HG03558 (cell line): ENCODE measurements around the gene NLE1.
"Not testable (repeated sequence)": the region's sequence is repeated elsewhere in the genome, so short reads cannot be mapped to it uniquely, and the experiment has no call there.

Experiments used
- ATAC-seq: cut with Tn5 transposase; IDR thresholded peaks from one replicate; pipeline ENCODE4 v1.9.1; 2021; ENCODE audit warnings: moderate number of reproducible peaks; ENCODE audit not compliant: unreplicated experiment; ENCODE audit errors: extremely low read depth

The NLE1 gene

DNA sequence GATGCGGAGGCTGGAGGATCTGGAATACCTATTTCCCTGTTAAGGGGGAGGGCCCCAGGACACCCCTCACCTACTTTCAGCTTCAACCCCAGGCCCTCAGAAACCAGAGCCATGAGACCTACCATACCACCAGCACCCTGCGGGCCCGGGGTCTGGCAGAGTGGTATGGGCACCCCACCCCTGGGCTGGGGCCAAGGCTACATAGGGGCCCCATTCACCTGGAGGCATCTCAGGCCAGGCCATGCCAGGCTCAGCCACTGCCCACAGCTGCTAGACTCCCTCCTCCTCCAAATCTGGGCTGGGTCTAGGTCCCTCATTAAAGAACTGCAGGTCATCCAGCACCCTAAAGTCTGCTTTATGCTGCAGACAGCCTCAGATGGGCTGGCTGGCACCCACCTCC is 11.7 kb downstream of the NLE1 start:
- no peak for ATAC-seq

DNA sequence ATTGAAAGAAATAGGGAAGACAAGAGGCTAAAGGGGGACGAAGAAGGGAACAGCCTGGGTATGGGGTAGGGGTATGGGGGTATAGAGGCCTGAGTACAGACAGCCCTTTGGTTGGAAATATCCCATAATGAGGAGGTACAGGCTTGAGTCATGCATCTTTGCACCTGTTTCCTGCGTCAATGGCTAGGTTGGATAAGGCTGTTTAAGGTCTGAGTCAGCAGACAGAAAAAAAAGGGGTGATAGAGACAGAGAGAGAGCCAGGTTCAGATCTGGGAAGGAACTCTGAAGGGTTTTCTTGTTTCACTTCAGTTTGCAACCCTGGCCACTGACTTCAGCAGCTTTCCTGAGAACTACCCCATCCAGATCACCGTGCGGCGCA is 12.1 kb downstream of the NLE1 start:
- no peak for ATAC-seq

DNA sequence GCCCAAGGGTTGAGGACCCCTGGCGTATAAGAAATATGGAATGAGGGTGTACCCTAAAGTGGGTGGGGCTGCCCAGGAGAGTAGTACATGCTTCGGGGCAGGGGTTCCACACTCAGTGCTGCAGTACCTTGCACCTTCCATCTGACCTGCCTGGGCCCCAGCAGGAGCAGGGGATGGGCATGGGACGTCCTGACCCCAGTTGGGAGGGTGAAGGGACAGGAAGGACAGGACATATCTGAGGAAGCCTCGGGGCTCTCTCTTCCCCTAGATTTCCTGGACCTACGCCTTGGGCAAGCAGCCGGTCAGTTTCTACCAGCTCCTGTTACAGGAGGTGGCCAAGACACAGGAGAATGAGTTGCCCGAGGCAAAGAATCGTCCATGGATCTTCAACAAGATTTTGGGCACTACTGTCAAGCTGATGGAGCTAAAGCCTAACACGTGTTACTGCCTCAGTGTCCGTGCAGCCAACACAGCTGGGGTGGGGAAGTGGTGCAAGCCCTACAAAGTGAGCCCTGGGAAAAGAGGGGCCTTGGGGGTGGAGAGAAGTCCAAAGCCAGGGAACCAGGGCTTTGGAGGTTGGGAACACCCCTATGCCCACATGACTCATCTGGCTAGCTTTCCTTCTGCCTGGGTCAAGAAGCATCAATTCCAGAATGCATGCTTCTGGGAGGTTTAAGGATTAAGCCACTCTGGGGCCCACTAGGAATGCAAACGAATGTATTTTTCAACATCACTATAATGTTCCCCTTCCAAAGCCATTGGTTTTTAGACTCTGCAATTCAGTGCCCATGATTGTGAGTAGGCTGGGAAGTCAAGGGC is 12.7 kb downstream of the NLE1 start:
- ATAC-seq = no peak

DNA sequence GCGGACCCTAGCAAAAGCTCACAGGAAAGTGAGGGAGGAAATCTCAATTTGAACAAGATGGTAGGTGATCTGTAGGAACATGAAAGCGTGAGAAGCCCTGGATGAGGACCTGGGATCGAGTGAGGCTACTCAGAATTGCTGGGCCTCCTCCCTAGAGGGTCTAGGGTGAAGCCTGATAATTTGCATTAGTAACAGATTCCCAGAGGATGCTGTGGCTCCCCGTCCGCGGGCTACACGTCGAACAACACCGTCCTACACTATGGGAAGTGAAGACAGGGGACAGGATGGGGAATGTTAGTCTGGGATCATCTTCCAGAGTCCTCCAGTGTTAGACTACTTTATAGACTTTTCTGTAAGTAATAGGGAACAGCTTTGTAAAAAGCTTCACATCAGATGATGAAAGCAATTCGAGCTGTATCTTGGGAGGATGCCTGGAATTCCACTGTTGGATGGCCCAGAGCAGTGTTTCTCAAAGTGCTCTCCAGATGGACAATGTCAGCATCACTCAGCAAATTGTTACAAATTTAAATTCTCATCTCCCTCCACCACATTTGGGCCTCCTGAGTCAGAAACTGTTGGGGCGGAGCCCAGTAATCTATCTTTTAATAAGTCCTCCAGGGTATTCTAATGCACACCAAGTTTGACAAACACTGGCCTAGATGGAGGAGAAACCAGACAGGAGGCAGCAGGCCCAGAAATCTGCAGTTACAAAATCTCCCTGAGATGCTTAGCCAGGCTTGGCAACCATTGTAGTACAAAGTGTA is 14.2 kb downstream of the NLE1 start:
- no peak for ATAC-seq

DNA sequence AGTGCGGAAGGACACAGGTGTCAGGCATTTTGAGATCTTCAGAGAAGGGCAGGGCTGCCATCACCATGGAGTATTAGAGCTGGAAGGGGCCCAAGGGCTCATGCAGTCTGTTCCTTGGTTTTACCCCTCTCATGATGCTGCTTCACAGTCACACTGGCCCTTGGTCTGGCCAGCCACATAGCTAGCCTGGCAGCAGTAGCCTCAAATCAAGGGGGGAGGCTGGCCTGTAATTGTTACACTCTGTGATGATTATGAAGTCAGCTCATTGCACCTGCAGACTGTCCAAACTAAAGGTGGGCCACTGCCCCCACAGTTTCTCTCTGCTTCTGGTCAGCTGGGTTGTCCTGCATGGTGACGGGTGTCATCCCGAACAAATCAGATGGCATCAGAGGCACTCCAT is 20.8 kb downstream of the NLE1 start, which contains the start of gene FNDC8:
Gene FNDC8 (plus strand): TSS at position 301 of the 400 bp plus-strand sequence. CDS start 79 bp downstream, at position 380.
- ATAC-seq = no peak

DNA sequence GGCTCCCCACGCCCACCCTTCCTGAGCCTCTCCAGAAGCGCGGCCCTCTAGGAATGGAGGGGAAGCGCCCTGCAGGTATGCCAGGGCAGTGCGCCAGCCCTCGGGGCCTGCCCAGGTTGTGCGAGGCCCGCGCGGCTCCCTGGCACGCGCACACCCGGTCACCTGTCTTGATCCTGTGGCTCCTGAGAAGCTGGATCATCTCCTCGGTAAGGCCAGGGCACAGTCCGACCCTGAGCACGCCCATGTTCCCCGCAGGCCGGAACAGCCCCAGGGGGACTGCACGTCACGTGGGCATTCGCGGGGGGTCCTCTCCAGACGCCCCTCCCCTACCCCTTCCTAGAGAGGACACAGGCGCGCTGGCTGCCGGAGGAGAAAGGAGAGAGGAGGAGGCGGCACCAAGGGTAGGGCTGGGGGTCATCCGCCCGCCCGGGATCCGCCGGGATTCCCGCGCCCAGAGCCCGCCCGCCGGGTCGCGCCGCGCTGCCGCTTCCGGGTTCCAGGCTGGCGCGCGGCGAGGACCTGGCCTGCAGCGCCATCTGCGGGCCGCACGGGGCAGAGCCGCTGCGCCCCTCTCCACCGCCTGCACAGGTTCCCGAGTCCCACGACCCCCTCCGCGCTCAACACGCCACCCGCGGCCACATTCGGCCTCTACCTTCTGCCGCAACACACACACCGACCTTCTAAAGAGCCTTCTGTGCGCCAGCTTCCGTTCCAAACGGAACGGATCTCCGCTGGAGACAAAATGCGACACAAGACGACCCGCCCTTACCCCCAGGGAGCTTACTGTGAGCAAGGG is 22.5 kb downstream of the NLE1 start, which contains the start of gene RAD51D:
Gene RAD51D (minus strand): TSS at position 491 of the 796 bp plus-strand sequence. CDS start 247 bp downstream, at position 244.
- no peak for ATAC-seq

DNA sequence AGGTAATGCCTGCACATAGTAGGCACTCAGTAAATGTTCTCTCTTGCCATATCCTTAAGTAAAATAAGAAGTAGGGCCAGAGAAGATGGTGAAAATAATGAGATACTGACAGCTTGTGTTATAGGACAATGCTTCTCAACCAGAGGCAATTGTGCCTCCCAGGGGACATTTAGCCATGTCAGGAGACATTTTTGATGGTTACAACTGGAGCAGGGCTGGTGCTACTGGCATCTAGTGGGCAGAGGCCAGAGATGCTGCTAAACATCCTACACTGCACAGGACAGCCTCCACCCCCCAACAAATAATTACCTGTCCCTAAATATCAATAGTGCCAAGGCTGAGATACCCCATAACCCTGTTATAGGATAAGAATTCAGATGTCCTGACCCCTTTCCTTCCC is 24.1 kb downstream of the NLE1 start:
- no peak for ATAC-seq

DNA sequence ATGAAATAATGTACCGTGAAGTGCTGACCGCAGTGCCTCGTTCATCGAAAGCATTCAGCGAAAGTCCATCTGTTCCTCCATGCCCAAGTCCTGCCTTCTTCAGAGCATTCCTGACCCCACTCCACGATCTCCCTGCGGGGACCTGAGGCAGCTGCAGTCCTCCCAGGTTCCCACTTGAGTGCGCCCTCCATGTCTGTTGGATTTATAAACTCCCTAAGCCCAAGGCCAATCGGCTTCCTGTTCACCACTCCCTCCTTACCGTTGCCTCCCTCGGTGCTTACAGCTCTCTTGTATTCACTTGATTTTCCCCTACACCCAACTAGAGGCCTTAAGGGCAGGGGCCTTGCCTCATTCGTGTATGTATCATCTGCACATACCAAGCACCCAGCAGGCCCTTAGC is 25.3 kb downstream of the NLE1 start:
- ATAC-seq = no peak

DNA sequence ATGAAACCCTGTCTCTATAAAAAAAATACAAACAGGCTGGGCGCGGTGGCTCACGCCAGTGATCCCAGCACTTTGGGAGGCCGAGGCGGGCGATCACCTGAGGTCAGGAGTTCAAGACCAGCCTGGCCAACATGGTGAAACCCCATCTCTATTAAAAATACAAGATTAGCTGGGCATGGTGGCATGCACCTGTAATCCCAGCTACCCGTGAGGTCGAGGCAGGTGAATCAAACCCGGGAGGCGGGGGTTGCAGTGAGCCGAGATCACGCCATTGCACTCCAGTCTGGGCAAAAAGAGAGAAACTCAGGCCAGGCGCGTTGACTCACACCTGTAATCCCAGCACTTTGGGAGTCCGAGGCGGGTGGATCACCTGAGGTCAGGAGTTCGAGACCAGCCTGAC is 31.3 kb downstream of the NLE1 start:
- not testable (repeated sequence) for ATAC-seq

DNA sequence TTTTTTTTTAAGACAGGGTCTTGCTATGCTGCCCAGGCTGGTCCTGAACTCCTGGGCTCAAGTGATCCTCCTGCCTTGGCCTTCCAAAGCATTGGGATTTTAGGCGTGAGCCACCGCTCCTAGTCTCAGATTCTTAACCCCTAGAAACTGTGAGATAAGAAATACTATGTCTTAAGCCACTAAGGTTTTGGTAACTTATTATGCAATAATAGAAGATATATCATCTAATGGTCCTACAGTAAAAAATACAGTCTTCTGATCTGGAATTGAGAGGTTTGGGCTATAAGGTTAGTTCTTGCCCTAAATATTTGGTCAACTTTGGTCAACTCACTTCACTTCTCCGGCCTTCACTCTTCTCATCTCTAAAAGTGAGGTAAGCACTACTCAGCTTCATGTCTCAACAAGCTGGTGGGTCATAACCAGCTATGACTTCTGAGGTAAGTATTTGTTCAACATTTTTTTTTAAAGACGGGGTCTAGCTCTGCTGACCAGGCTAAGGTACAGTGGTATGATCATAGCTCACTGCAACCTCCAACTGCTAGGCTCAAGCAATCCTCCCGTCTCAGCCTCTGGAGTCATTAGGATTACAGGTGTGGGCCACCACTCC is 37.2 kb downstream of the NLE1 start:
- no peak for ATAC-seq

DNA sequence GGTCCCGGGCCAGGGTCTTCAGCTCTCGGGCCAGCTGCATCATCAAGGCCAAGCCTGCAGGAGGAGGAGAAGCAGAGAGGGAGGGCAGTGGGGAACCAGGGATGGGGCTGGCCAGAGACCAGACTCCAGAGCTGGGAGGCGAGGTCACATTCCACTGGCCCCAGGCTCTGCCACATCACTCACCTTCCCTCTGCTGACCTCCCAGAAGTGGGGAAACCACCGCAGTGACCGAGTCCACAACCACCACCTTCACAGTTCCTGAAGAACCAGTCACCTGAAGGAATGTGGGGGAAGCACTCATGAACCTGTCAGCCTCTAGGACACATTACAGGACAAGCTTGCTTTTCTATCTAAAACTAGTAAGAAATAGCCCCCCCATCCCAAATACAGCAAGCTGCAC is 38.8 kb downstream of the NLE1 start:
- ATAC-seq = no peak

DNA sequence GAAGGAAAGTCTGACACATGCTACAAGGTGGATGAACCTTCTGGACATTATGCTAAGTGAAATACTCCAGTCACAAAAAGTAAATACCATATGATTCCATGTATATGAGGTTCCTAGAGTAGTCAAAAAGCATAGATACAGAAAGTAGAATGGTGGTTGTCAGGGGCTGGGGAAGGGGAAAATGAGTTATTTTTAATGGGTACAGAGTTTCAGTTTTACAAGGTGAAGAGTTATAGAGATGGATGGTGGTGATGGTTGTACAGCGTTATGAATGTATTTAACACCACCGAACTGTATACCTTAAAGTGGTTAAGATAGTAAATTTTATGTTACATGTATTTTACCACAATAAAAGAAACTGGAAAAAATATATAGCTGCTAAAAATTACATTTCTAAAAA is 40.4 kb downstream of the NLE1 start:
- ATAC-seq = no peak

DNA sequence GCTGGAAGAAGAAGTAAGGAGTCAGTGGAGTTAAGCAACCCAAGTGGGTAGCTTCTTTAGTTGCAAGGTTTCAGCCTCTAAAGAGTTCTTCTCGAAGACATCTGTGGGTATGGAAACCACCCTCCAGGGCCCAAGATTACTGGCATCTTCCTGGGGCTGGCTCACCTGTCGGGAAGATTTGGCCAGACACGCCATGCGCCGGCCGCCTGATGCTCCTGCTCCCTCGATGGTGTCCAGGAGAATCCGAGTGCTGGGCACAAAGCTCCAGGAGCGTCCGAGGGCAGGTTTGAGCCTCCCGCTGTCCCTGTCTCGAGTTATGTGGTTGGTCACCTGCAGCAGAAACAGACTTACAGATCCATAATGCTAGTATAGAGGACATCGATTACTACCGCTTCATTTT is 41.1 kb downstream of the NLE1 start:
- ATAC-seq = no peak

DNA sequence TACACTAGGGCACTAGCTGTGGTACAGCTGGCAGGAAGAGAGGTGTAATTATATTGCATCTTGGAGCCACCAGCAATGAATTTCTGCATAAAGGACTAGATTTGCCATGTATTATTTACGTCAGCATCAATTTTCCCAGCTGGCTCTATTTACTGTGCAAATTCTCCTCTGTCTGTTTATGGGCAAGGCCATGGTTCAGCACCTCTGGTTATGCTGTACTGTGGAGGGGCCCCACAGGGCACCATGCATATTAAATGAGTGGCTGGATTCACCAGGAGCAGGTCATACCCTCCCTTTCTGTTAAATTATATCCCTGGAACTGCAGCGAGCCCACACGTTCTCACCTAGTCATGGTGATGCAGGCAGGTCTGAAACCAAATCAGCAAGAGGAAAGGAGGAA is 42.2 kb downstream of the NLE1 start:
- ATAC-seq = no peak

DNA sequence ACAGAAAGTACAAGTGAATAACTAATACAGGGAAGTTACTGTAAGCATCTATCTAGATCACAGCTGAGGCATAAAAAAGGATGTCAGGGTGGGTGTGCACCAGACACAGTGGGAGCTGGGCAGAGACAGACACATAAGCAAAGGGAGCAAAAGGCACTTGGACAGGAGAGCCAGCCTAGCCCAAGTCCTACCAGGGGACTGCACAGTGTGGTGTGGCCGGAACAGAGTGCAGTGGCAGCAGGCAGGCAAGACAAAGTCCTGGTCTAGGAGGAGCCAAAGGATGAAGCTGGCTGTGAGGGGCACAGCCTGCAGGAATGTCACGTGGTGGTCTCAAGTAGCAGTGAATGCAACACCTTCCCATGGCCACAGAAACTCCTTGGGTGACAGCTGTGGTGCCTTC is 44.3 kb downstream of the NLE1 start:
- ATAC-seq = no peak

DNA sequence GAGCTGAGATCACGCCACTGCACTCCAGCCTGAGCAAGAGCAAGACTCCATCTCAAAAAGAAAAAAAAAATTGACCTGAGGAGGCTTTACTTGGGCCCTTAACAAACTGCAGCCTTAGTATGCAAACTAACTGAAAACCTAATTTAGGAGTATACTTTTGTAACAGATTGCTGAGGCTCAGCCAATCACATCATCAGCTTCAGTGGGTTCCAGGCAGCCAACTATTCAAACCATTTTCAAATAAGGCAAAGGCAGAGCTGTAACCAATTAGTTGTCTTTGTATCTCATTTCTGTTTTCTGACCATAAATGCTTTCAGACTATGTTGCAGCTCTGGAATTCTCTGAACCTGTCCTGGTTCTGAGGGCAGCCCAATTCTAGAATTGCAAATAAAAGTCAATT is 46.4 kb downstream of the NLE1 start:
- no peak for ATAC-seq

DNA sequence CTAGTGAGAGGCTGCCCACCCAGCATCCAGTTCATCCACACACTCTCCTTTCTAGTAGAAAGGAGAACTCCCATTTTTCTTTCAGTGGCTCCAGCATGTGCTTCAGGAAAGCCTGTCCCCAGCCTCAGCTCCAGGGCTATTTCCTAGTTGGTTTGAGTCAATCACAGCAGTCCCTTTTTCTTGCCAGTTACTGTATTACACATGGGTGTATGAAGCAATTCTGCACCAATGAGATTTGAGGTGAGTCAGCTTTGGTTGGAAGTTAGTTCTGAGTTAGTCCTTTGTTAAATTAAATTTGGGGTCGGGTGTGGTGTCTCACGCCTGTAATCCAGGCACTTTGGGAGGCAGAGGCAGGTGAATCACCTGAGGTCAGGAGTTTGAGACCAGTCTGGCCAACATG is 47.2 kb downstream of the NLE1 start:
- no peak for ATAC-seq

DNA sequence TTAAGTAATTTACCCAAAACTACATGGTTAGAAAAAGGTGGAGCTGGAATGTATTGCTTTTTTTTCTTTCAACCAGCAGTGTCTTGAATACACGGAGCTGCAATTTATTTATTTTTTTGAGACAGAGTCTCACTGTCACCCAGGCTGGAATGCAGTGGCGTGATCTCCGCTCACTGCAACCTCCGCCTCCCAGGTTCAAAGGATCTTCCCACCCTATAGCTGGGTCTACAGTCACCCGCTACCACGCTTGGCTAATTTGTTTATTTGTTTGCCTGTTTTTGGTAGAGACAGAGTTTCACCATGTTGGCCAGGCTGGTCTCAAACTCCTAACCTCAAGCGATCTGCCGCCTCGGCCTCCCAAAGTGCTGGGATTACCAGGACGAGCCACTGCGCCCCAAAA is 51.4 kb downstream of the NLE1 start:
- not testable (repeated sequence) for ATAC-seq

DNA sequence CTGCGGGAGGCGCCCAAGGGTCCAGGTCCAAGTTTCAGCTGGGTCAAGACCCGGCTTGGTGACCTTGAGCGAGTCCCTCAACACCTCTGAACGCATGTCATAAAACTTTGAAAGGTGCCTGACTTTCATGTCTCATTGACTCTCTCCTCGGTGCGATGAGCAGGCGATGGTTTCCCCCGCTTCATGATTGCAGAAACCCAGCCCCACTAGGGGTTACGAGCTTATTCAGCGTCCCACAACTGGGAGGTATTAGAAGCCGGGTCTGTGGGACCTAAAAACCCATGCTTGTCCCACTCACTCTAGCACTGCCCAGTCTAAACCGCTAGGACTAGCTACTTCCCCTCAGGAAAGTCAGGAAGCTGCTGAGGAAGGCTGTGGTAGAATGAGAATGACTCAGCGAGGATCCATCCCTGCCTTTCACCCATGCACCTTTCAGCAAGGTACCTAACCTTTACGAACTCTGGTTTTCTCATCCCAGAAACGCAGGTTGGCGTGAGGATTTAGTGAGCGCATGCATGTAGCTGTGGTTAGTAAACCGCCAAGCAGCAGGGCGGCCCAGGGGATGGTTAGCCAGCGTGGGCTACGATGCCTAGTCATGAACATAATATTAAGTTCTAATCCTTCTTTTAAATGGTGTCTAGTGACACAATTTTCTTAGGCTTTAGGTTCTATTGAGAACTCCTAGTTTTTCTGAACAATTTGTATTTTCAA is 52.4 kb downstream of the NLE1 start:
- no peak for ATAC-seq
